ENCODE results near the gene TATDN2.
"Not testable (repeated sequence)": the region's sequence is repeated elsewhere in the genome, so short reads cannot be mapped to it uniquely, and the experiment has no call there.

The TATDN2 gene

GRCh38 chr3:10268930-10269329, 20.7 kb downstream of the TATDN2 start:
- in situ Hi-C loops (cut with MboI; ENCODE audit: low sequenced_read_pairs) = no loop called here

GRCh38 chr3:10269443-10269842, 21.2 kb downstream of the TATDN2 start:
- in situ Hi-C loops (cut with MboI; ENCODE audit: low sequenced_read_pairs) = no loop called here

GRCh38 chr3:10272476-10272875, 24.2 kb downstream of the TATDN2 start:
- in situ Hi-C loops (cut with MboI; ENCODE audit: low sequenced_read_pairs) = not testable (repeated sequence)

GRCh38 chr3:10272977-10273376, 24.7 kb downstream of the TATDN2 start:
- in situ Hi-C loops (cut with MboI; ENCODE audit: low sequenced_read_pairs) = no loop called here

- in situ Hi-C loops (cut with MboI; ENCODE audit: low sequenced_read_pairs) = no loop called here
Measured at GRCh38 chr3:10273702-10274305, 25.5 kb downstream of the TATDN2 start.

- in situ Hi-C loops (cut with MboI; ENCODE audit: low sequenced_read_pairs) = no loop called here
Measured at GRCh38 chr3:10274601-10275000, 26.3 kb downstream of the TATDN2 start.

- in situ Hi-C loops (cut with MboI; ENCODE audit: low sequenced_read_pairs) = no loop called here
Measured at GRCh38 chr3:10277115-10277625, 28.9 kb downstream of the TATDN2 start.

GRCh38 chr3:10278501-10278900, 30.2 kb downstream of the TATDN2 start:
- in situ Hi-C loops (cut with MboI; ENCODE audit: low sequenced_read_pairs) = no loop called here

GRCh38 chr3:10279384-10280176, 31.3 kb downstream of the TATDN2 start:
- in situ Hi-C loops (cut with MboI; ENCODE audit: low sequenced_read_pairs) = no loop called here

- in situ Hi-C loops (cut with MboI; ENCODE audit: low sequenced_read_pairs) = no loop called here
Measured at GRCh38 chr3:10280177-10280529, 31.9 kb downstream of the TATDN2 start.

GRCh38 chr3:10280571-10280970, 32.3 kb downstream of the TATDN2 start:
- in situ Hi-C loops (cut with MboI; ENCODE audit: low sequenced_read_pairs) = no loop called here

- in situ Hi-C loops (cut with MboI; ENCODE audit: low sequenced_read_pairs) = no loop called here
Measured at GRCh38 chr3:10281951-10282350, 33.7 kb downstream of the TATDN2 start.

- in situ Hi-C loops (cut with MboI; ENCODE audit: low sequenced_read_pairs) = no loop called here
Measured at GRCh38 chr3:10283638-10284037, 35.4 kb downstream of the TATDN2 start.

- in situ Hi-C loops (cut with MboI; ENCODE audit: low sequenced_read_pairs) = no loop called here
Measured at GRCh38 chr3:10284496-10284895, 36.2 kb downstream of the TATDN2 start.

GRCh38 chr3:10285272-10286132, 37.2 kb downstream of the TATDN2 start:
- in situ Hi-C loops (cut with MboI; ENCODE audit: low sequenced_read_pairs) = no loop called here

GRCh38 chr3:10286133-10286524, 37.9 kb downstream of the TATDN2 start:
- in situ Hi-C loops (cut with MboI; ENCODE audit: low sequenced_read_pairs) = no loop called here

- in situ Hi-C loops (cut with MboI; ENCODE audit: low sequenced_read_pairs) = no loop called here
Measured at GRCh38 chr3:10286596-10287295, 38.5 kb downstream of the TATDN2 start.

- in situ Hi-C loops (cut with MboI; ENCODE audit: low sequenced_read_pairs) = no loop called here
Measured at GRCh38 chr3:10287936-10288574, 39.8 kb downstream of the TATDN2 start.

- in situ Hi-C loops (cut with MboI; ENCODE audit: low sequenced_read_pairs) = no loop called here
Measured at GRCh38 chr3:10288575-10288960, 40.3 kb downstream of the TATDN2 start.

- in situ Hi-C loops (cut with MboI; ENCODE audit: low sequenced_read_pairs) = no loop called here
Measured at GRCh38 chr3:10289077-10289476, 40.8 kb downstream of the TATDN2 start.

Measured in hTERT RPE-1 (cell line).